AG09309 (cell line): Measurements from ENCODE around the gene ACTN1.

Experiments used
- DNase-seq: peaks from one replicate; pipeline ENCODE4 v3.0.0-alpha.2; 2010; ENCODE audit warnings: low read depth
- H3K4me3 ChIP-seq: 2 replicates; pipeline ENCODE4 v1.5.1; 2011; ENCODE audit warnings: mild to moderate bottlenecking, low read depth, low read length, moderate library complexity; ENCODE audit not compliant: control insufficient read depth
- CTCF ChIP-seq: IDR thresholded peaks from 2 replicates; pipeline ENCODE4 v1.5.1; 2011; ENCODE audit warnings: mild to moderate bottlenecking, low read depth, low read length, inconsistent platforms; ENCODE audit not compliant: insufficient read depth, control insufficient read depth; ENCODE audit errors: missing control alignments

Gene ACTN1

DNA sequence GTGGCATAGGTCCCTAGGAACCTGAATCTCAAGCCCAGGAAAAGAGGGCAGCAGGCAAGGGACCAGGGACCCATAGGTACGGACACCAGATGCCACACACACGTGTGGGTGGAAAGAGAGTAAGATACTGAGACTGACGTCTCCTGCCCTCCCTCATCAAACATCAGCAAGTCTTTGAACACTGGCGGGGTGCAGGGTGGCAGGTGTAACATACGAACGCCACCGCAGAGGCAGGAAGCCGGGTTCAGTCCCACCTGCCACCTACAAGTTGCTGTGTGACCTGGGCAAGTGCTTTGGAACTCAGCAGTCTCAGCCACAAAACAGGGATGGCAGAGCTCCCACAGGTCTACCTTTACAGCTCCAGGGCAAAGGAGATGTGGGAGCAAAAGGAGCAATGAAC lies 11.1 kb downstream of the ACTN1 start:
- TF ChIP-seq CTCF = no peak
- H3K4me3 ChIP-seq = no peak overlapping the region
- no peak for DNase-seq

GRCh38 chr14:68967459-68967940 lies 11.6 kb downstream of the ACTN1 start:
- DNase-seq = no peak
- no peak for TF ChIP-seq CTCF
- no peak overlapping the region for H3K4me3 ChIP-seq

GRCh38 chr14:68966872-68967301 lies 12.2 kb downstream of the ACTN1 start:
- H3K4me3 ChIP-seq = no peak overlapping the region
- TF ChIP-seq CTCF = no peak
- DNase-seq = no peak

- no peak overlapping the region for H3K4me3 ChIP-seq
- no peak for DNase-seq
- no peak for TF ChIP-seq CTCF
Observed at GRCh38 chr14:68965261-68965761, 13.8 kb downstream of the ACTN1 start.

DNA sequence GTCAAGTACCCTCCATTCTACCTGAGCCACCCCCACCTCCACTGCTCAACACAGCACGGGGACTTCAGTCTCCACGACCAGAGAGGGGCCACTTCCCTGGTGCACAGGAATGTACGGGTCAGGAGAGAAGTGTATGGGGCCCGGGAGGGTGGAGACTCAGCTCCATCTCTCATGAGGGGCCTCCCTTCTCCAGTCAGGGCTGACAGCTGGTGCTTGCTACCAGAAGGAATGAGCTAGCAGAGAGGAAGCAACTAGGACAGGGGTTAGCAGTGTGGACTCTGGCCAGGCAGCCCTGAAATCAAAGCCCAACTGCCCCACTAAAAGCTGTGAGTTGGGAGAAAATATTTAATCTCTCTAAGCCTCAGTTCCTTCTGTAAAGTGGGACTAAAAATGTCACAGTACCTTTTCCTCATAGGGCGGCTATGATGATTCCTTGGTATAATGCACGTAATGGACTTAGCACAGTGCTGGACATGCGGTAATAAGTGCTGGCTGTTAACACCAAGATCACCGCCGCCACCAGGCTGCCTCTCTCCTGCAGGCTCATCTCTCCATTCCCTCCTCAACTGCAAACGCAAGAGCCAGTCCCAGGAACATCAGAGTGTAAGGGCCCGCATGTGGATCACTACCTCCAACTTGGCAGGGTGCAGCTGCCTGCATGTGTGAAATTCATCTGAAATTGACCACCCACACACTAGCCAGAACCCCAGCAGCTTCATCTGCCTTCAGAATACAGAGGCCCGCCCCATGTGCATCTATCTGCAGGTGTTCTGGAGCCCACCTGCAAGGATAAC lies 14.6 kb downstream of the ACTN1 start:
- TF ChIP-seq CTCF = no peak
- no peak overlapping the region for H3K4me3 ChIP-seq
- DNase-seq = no peak

DNA sequence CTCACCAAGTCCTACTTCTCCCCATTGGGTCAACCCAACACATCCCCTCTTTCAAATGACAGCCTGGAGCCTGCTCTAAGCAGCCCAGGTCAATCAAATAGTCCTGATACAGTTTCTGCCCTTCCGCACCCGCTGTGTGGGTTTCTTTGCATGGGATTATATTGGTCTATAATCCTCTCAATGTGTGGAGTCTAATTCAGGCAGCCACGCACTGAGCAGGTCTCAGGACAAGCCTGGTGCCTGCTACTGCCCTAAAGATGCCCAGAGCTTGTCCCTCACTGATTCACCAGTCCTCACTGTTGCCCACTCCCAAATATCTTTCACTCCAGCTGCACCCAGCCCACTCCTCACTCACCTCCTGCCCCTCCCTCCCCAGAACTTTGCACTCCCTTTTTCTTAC lies 16.4 kb downstream of the ACTN1 start:
- no peak for TF ChIP-seq CTCF

More for the DNA sequence above, 16.4 kb downstream of the ACTN1 start:
- no peak overlapping the region for H3K4me3 ChIP-seq
- no peak for DNase-seq
